ENCODE measurements around the gene AKAP9.

GRCh38 chr7:92043098-92043497 is 102.4 kb downstream of the AKAP9 start:
- TF ChIP-seq POLR2A (IDR thresholded peaks at IDR 0.05) (no peak), CTCF (IDR thresholded peaks at IDR 0.05) (no peak), POLR2AphosphoS5 (IDR thresholded peaks at IDR 0.05) (no peak), EP300 (IDR thresholded peaks at IDR 0.05) (no peak)

All from suprapubic skin (tissue), 4 donors.